Hepatic stellate cell (primary cell): ENCODE results near the gene TRIO.
"Not testable (repeated sequence)": the region's sequence is repeated elsewhere in the genome, so short reads cannot be mapped to it uniquely, and the experiment has no call there.

ENCODE experiments used
- DNase-seq: peaks from one replicate; pipeline ENCODE4 v3.0.0; 2011; ENCODE audit warnings: low spot score

TRIO gene

GRCh38 chr5:14186059-14186830, 43.1 kb downstream of the TRIO start:
- DNase-seq: no peak

- DNase-seq: no peak
Measured at GRCh38 chr5:14187157-14187556, 44.0 kb downstream of the TRIO start.

GRCh38 chr5:14187660-14188059, 44.5 kb downstream of the TRIO start:
- no peak for DNase-seq

- DNase-seq: no peak
Measured at GRCh38 chr5:14188778-14189177, 45.6 kb downstream of the TRIO start.

- DNase-seq: no peak
Measured at GRCh38 chr5:14189680-14190079, 46.5 kb downstream of the TRIO start.

- peak; percentile 77 for DNase-seq
Measured at GRCh38 chr5:14190194-14191164, 47.3 kb downstream of the TRIO start.

GRCh38 chr5:14191325-14191724, 48.2 kb downstream of the TRIO start:
- DNase-seq: no peak

GRCh38 chr5:14193496-14193895, 50.4 kb downstream of the TRIO start:
- DNase-seq: no peak

GRCh38 chr5:14195588-14195987, 52.4 kb downstream of the TRIO start:
- no peak for DNase-seq

GRCh38 chr5:14197056-14197455, 53.9 kb downstream of the TRIO start:
- no peak for DNase-seq

GRCh38 chr5:14199902-14200301, 56.8 kb downstream of the TRIO start:
- no peak for DNase-seq

- no peak for DNase-seq
Measured at GRCh38 chr5:14200312-14200990, 57.3 kb downstream of the TRIO start.

GRCh38 chr5:14201325-14202045, 58.3 kb downstream of the TRIO start:
- no peak for DNase-seq

GRCh38 chr5:14202462-14202861, 59.3 kb downstream of the TRIO start:
- no peak for DNase-seq

- DNase-seq: no peak
Measured at GRCh38 chr5:14204011-14204670, 61.0 kb downstream of the TRIO start.

- DNase-seq: no peak
Measured at GRCh38 chr5:14204785-14205321, 61.7 kb downstream of the TRIO start.

- DNase-seq: no peak
Measured at GRCh38 chr5:14206028-14206725, 63.0 kb downstream of the TRIO start.

- DNase-seq: not testable (repeated sequence)
Measured at GRCh38 chr5:14207428-14207827, 64.3 kb downstream of the TRIO start.

- DNase-seq: peak; percentile 45
Measured at GRCh38 chr5:14208071-14209021, 65.2 kb downstream of the TRIO start.
